Hematopoietic multipotent progenitor cell treated with erythropoietin and hydrocortisone succinate and interleukin-3 and kit ligand, for 6 days (in vitro differentiated cells): ENCODE results near the gene DOCK7.

Experiments used
- DNase-seq: peaks from one replicate; pipeline ENCODE4 v3.0.0-alpha.2; 2015

The DOCK7 gene

DNA sequence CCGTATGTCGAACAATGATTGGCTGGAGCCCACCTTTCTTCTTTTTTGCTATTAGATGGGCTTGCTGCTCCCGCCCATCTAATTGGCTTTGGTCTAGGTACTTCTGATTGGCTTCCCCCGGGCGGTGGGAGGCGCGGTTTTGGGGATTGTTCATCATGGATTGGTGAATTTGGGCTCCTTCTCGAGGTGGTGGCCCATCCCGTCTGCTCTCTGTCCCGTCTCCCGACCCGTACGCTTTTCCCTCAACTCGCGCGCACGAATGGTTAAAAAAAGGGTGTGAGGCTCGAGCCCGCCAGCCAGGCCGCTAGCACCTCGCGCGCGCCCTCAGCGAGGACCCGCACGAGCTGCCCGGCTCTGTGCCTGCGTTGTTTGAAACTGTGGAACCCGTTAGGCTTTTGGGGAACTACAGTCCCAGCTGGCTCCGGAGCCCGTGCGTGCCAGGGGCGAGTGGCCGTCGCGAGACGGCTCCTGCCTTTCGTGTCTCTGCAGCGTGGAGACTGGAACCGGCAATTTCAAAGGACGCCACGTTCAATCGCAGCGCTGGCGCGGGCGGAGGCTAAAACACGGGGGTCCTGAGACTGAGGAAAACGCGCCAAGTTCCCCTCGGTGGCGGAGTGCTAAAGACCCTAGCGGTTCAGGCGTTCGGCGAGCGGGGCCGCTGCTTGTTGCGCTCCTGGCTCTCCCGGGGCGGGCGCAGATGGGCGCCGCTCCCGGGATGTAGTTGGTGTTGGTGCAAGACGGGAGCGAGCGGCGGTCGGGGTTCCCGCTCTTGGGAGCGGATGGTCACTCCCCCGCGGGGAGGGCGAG is 251.5 kb downstream of the DOCK7 start, which contains the start of gene USP1:
USP1 (plus strand) TSS at position 584 of the 807 bp plus-strand sequence. CDS start 2,819 bp downstream, outside the sequence.
- DNase-seq = peak; percentile 100

DNA sequence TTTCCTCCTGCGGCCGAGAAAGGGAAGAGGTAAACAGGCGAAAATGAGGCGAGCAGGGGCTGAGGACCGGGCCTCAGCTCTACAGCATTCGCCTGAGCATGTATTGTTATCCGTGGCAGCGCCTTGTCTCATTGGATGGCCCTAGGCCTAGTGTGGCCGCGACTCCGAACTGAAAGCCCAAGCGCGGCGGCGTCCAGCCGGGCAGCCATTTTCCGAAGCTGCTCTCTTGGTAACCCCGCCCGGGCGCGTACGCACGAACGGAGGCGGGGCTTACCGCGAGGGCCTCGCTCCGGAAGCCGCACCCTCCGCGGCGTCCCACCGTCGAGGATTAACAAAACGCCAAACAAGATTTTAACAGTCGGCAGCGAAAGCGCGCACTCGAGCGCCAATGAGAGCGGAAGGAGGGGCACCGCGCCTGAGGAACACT is 252.1 kb downstream of the DOCK7 start:
- DNase-seq = no peak

DNA sequence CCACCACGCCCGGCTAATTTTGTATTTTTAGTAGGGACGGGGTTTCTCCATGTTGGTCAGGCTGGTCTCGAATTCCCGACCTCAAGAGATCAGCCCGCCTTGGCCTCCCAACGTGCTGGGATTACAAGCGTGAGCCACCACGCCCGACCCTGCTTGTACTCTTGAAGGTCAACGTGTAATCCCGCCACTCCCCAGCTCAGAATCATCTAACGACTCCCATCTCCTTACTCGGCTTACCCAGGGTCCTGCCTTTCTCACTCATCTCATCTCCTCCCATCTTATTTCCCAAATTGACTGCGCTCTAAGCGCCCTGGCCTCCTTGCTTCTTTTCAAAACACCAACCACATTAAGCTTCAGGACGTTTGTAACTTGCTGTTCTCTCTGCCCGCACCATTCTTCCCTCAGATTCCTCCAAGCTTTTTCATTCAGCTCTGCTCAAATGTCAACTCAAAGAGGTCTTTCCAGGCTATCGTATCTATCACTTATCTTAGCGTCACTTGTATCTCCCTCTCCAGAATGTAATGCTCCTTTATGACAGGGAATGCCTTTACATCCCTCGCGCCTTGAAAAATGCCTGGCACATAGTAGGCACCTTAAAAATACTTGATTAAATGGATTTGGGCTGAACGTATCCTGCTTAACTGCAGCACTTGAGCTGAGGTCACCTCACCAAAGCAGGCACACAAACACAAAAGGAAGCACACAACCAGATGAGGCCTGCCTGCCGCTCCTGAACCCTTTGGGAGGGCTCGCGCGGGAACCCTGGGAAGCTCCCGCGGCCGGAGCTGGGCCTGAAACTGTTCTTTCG is 252.8 kb downstream of the DOCK7 start:
- peak; percentile 42 for DNase-seq

DNA sequence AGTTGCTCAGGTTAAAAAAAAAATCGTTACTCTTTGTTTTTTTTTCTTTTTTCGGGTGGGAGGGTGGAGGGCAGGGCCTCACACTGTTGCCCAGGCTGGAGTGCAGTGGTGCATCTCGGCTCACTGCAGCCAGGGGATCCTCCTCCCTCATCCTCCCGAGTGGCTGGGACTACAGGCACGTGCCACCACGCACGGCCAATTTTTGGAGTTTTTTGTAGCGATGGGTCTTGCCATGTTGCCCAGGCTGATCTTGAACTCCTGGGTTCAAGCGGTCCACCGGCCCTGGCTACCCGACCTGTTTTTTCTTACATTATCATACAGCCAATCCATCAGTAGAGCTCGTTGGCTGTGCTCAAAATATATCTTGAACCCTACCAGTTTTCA is 253.6 kb downstream of the DOCK7 start:
- DNase-seq = no peak

DNA sequence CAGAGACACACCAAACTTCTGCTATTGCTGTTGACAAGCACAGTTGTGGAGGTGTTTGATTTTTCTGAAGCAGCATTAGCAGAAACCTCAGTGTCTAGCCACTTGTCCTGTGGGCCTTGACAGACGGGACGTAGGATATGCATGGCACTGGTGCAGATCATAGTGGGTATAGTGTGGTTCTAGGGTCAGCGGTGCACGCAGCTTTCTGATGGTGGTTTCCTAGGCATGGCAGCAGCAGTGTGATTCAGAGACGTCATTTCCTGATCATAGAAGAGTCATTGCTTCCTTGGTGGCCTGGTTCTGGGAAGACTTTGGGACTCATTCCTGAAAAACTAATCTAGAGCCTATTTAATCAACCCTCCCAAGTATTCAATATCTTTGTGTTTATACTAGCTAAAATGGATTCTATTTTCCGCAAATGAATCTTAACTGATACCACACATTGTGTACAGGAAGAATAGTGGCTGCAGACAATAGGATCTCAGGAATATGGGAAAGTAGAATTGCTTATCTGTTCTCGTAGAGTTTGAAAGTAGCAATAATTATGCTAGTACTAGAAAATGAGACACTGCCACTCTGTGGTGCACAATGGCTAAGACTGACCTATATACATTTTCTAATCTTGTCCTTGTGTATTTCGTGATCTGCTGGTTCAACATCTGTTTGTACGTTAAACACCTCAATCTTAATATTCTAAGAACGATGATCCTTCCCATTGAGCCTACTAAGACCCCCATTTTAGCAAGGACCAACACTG is 254.1 kb downstream of the DOCK7 start:
- peak; percentile 47 for DNase-seq

DNA sequence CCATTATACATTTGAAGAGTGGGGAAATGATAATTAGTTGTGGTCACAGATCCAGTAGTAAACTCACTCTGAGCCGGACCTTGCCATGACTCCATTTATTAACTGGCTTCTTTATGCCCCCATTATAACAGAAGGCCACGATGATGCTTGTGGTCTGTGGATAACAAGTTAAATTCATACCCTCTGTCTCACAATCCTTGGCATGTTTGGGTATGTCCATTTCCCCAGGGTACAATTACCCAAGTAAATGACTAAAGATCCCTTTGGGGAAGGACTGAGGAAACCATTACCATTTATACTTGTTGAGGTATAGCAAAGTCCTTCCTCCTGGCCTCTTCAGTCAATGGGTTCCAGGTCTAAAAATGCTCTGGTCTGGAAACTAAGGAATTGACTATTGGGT is 258.6 kb downstream of the DOCK7 start:
- DNase-seq = no peak

DNA sequence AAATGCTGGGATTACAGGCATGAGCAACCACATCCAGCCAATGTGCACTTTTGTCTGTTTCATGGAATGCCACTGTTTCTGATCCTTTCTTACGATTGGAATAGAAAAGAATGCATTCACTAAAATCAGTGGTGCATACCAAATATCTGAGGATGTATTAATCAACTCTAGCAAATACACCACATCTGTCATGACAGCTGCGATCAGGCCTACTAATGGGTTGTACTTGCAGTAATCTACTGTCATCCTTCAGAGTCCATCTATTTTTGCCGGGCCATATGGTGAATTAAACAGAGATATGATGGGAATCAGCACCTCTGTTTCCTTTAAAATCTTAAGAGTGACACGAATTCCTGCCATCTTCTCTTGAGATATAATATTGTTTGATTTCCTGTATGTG is 259.8 kb downstream of the DOCK7 start:
- no peak for DNase-seq

DNA sequence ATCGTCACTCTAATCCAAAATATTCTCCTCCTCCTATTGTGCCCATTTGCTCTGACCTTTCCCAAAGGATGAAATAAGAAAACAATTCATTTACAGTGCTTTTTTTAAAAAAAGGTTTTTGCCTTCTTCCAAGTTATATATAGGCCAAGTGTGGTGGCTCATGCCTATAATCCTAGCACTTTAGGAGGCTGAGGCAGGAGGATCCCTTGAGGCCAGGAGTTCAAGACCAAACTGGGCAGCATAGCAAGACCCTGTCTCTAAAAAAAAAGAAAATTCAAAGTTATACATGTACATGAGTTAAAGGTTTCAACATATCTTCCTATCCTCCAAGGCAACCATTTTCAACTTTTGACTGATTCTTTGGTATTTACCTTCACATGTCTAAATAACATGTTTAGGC is 261.4 kb downstream of the DOCK7 start:
- DNase-seq = no peak

DNA sequence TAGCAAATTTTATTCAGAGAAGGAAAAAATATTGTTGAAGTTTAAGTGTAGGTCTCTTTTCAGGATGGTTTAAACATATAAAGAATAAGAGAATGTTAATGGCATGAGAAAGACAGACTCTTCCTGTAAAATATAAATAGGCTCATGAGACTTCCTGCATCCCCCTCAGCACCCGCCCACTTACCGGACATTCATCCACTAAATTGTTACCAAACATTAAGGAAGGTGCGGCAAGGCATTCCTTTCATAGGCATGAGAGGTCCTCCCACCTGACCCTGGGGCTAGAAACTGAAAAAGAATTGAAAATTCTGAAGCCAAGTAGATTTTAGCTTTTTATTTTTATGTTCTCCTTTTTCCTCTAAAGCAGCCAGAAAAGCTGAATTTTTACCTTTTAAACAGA is 261.9 kb downstream of the DOCK7 start:
- DNase-seq = no peak

DNA sequence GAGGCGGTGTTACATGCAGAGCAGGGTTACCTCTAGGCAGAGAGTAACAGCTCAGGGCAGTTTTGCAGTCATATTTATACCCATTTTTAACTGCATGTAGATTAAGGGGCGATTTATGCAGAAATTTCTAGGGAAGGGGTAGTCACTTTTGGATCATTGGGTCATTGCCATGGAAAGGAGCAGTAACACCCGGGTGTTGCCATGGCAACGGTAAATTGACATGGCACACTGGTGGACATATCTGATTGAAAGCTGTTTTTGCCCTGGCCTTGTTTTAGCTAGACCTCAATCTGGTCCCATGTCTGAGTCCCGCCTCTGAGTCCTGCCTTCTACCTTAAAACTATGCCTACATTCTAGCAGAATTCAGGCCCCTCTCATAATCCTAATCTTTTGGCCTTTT is 263.1 kb downstream of the DOCK7 start:
- DNase-seq = peak; percentile 34

DNA sequence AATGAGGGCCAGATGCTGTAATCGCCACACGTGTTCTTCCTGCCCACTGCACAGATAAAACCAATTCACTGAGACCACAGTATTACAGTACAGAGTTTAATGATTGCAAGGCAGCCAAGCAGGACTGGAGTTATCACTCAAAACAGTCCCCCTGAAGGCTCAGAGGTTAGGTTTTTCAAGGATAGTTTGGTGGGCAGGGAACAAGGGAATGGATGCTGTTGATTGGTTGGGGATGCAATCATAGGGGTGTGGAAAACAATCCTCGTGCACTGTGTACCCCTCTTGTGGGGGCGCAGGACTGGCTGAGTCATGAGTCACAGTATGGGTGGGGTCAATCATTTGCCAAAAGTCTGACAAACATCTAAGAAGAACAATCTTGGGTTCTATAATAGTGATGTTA is 263.8 kb downstream of the DOCK7 start:
- DNase-seq = peak; percentile 72

DNA sequence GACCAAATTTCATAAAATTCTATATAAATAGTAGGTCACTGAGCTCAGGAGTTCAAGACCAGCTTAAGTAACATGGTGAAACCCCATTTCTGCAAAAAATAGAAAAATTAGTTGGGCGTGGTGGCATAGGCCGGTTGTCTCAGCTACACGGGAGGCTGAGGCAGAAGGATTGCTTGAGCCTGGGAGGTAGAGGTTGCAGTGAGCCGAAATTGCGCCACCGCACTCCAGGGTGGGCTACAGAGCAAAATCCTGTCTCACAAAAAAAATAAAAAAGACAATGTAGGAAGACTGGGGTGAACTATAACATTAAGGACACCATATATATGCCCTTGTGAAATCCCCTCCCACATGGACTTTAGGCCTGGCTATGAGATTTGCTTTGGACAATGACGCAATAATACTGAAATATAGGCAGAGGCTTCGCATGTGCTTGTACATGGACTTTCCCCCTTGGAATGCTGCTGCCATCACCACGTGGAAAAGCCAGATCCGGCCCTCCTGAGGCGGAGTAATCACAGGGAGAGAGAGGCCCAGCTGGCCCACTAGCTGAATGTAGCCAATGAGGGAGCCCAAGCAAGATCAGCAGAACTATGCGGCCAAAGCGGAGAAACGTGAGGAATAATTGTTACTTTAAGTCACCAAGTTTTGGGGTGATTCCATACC is 264.5 kb downstream of the DOCK7 start:
- DNase-seq = no peak

DNA sequence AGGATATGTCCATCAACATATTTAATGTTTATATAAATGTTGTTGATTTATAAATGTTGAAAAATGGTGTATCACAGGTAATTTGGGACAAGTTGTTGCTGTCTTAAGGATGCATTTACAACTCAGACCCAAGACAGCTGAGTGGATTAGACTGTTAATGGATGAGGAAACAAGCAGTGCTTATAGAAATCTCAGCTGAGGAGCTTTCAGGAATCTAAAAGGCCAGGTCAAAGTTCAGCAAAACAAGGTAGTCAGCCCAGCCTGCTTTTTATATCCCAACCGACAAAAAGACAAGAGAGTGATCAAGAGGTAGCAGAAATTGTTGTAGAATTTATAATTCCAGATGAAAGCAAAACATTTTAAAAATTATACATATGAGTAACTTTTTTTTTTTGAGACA is 268.0 kb downstream of the DOCK7 start:
- DNase-seq = no peak

DNA sequence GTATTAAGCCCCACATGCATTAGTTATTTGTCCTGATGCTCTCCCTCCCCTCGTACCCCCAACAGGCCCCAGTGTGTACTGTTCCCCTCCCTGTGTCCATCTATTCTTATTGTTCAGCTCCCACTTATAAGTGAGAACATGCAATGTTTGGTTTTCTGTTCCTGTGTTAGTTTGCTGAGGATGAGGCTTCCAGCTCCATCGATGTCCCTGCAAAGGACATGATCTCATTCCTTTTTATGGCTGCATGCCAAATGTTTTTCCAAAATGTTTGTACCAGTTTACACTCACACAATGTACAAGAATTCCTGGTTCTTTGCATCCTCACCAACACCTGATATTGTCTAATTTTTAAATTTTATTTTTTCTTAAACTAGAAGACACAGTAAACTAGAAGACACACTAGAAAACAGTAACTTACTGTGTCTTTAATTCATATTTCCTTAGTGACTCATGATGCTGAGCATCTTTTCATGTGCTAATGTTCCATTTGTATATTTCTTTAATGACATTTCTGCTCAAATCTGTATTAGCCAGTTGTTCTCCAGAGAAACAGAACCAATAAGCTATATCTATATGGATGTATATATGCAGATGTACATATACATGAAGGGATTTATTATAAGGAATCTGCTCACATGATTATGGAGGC is 270.7 kb downstream of the DOCK7 start:
- no peak for DNase-seq

DNA sequence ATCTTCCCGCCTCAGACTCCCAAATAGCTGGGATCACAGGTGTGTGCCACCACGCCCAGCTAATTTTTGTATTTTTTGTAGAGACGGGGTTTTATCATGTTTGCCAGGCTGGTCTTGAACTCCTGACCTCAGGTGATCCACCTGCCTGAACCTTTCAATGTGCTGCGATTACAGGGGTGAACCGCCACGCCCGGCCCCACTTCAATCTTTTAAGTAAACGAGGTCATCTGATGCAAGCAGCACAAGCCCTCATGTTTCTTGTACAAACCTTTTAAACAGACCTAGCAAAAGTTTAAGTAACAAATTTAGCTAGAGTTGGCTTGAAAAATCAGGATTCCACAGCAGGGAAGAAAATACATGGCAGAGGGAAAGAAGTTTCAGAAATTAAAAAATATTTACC is 272.5 kb downstream of the DOCK7 start:
- no peak for DNase-seq

DNA sequence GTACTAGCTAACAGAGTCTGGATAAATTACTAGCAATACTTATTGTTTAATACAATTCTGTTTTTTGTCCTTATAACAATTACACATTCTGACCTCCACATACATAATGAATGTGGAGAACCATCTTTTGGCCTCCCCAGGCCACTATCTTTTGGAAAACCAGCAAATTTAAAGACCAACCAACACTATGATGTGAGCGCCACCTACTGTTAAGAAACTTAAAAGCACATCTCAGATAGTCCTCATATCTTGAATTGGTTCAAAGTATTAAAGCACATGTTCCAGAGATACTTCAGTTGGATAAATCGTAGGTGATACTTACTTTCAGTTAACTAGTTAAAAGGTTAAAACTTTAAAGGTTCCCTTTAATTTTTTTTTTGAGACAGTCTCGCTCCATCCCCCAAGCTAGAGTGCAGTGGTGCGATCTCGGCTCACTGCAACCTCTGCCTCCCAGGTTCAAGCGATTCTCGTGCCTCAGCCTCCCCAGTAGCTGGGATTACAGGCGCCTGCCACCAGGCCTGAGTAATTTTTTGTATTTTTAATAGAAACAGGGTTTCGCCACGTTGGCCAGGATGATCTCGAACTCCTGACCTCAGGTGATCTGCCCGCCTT is 280.7 kb downstream of the DOCK7 start:
- DNase-seq = peak; percentile 84

DNA sequence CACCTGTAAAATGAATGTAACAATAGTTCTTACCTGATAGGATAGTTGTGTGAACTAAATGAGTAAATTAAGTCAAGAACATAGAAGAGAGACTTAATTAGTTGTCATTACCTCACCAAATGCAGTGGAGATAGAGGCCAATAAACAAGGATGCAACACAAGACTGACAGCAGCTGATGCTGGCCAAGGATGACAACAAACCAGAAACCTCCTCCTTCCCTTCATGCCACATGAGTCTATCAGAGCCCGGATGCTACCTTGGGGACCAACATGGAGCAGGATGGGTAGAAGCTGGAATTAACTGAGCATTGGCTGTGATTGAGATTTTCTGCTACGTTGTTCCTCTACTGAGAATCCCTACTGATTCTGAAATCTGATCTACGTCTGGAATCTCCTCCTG is 281.6 kb downstream of the DOCK7 start:
- no peak for DNase-seq

DNA sequence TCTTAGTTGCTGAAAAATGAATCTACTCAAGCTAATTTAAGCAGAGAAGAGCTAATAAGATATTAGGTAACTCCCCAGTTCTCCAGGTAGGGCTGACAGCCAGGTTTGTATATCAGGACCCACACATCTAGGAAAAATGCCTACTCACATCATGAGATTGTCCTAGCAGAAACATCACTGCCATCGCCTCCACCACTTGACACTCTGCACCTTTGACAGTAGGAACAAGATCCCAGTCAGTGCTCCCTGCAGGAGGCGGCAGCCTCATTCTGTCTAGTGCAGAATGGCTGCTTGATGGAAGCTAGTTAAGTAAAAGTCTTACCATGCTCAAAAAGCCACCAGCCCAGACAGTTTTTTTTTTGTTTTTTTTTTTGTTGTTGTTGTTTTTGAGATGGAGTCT is 282.9 kb downstream of the DOCK7 start:
- DNase-seq = no peak
